ENCODE results near the gene CCDC190.

DNA sequence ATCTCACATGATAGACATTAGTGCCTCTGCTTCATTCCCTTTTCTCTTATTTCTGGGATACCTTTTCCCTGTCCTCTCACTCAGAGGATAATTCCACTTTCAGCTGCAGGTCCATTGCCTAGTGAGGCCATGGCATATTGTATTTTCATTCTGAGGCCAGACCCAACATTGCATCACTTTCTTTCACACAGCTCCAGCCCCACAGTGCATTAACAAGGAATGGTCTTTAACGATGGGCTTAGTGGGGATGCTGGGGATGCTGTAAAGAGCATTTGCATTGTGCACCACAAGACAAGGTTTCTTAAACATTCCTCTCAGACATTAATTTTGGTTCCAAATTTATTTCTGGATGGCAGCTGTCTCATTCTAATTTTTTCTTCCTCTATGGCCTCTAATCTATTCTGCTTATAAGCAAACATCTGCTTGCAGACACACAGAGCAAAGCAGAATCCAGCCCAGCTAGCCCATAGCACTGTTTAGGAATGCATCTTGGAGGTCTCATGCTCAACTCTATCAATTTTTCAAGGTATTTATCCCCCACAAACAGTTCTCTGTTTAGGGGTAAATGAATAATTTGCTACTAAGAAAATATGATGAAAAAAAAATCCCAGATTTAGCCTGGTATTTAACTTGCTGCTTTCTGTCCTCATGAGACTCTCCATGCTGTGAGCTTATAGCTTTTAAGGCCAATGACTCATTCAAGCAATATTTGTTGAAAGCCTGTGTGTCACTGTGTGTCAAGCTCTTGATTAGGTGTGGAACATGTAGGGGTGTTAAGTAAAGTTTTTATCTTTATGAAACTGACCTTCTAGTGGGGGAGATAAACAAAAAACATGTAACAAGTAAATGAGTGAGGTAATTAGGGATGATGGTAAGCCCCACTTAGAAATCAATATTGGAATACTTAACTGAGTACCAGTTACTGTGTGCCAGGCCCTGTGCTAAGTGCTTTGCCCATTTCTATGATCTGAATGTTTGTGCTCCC, 44.5 kb upstream of the CCDC190 start:
- no peak for TF ChIP-seq RAD21 (IDR thresholded peaks at IDR 0.05; ENCODE audit: low read length)
- TF ChIP-seq, protein P1, sequence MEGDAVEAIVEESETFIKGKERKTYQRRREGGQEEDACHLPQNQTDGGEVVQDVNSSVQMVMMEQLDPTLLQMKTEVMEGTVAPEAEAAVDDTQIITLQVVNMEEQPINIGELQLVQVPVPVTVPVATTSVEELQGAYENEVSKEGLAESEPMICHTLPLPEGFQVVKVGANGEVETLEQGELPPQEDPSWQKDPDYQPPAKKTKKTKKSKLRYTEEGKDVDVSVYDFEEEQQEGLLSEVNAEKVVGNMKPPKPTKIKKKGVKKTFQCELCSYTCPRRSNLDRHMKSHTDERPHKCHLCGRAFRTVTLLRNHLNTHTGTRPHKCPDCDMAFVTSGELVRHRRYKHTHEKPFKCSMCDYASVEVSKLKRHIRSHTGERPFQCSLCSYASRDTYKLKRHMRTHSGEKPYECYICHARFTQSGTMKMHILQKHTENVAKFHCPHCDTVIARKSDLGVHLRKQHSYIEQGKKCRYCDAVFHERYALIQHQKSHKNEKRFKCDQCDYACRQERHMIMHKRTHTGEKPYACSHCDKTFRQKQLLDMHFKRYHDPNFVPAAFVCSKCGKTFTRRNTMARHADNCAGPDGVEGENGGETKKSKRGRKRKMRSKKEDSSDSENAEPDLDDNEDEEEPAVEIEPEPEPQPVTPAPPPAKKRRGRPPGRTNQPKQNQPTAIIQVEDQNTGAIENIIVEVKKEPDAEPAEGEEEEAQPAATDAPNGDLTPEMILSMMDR (conservative IDR thresholded peaks at IDR 0.05; ENCODE audit: low read depth, low read length): no peak
- TF ChIP-seq, protein P2, sequence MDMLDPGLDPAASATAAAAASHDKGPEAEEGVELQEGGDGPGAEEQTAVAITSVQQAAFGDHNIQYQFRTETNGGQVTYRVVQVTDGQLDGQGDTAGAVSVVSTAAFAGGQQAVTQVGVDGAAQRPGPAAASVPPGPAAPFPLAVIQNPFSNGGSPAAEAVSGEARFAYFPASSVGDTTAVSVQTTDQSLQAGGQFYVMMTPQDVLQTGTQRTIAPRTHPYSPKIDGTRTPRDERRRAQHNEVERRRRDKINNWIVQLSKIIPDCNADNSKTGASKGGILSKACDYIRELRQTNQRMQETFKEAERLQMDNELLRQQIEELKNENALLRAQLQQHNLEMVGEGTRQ (IDR thresholded peaks at IDR 0.05; ENCODE audit: low read depth, low read length): no peak
- TF ChIP-seq SMC3 (IDR thresholded peaks at IDR 0.05; ENCODE audit: low read depth, low read length): no peak
- TF ChIP-seq POLR2A (IDR thresholded peaks at IDR 0.05; ENCODE audit: low read depth, low read length): no peak

Measured in IMR-90 (cell line).